HL-60 (cell line): ENCODE measurements around the gene ARHGAP32.

Source experiments
- DNase-seq, 2 experiments: peaks; one replicate each; pipeline ENCODE4 v3.0.0-alpha.2; 2010 to 2020; ENCODE audit warnings: low read depth in 1 of 2, low spot score in 1 of 2
- H3K27ac ChIP-seq: fragments of 250-450 bp; sonication (Bioruptor Pico); replicated peaks from 2 replicates; pipeline ENCODE4 v1.5.1; 2020; ENCODE audit warnings: mild to moderate bottlenecking, moderate library complexity
- H3K27me3 ChIP-seq: fragments of 250-450 bp; sonication (Bioruptor Pico); 2 replicates; pipeline ENCODE4 v1.5.1; 2021; ENCODE audit warnings: mild to moderate bottlenecking, moderate library complexity; ENCODE audit not compliant: insufficient read depth, poor library complexity, severe bottlenecking
- H3K4me3 ChIP-seq: replicated peaks from 2 replicates; pipeline ENCODE4 v1.5.1; 2011; ENCODE audit warnings: mild to moderate bottlenecking, control low read depth, low read length; ENCODE audit not compliant: insufficient read depth
- CTCF ChIP-seq: IDR thresholded peaks from one replicate; pipeline ENCODE4 v1.5.1; 2011; ENCODE audit warnings: low read length, control low read depth, inconsistent platforms; ENCODE audit not compliant: insufficient read depth
- GABPA ChIP-seq: IDR thresholded peaks from 2 replicates; pipeline ENCODE4 v1.6.1; 2012; ENCODE audit warnings: low read depth
- POLR2AphosphoS5 ChIP-seq: IDR thresholded peaks from 2 replicates; pipeline ENCODE4 v1.6.1; 2012; ENCODE audit warnings: low read depth
- REST ChIP-seq: IDR thresholded peaks from 2 replicates; pipeline ENCODE4 v1.6.1; 2012; ENCODE audit warnings: low read depth; ENCODE audit not compliant: insufficient replicate concordance
- SPI1 ChIP-seq: IDR thresholded peaks from 2 replicates; pipeline ENCODE4 v1.6.1; 2012; ENCODE audit warnings: low read depth, mild to moderate bottlenecking, borderline replicate concordance

ARHGAP32 gene

GRCh38 chr11:128917144-128917724, 274.9 kb downstream of the ARHGAP32 start:
- H3K4me3 ChIP-seq = no peak overlapping the region
- no peak overlapping the region for H3K27ac ChIP-seq
- no peak for DNase-seq
- no peaks in the 10 kb centered on the region for H3K27me3 ChIP-seq
- no peak for TF ChIP-seq POLR2AphosphoS5
- TF ChIP-seq REST = no peak
- TF ChIP-seq CTCF = no peak
- TF ChIP-seq SPI1 = no peak
- TF ChIP-seq GABPA = no peak

GRCh38 chr11:128916681-128917080, 275.4 kb downstream of the ARHGAP32 start:
- Histone ChIP-seq H3K4me3 (no peak overlapping the region), H3K27me3 (no peaks in the 10 kb centered on the region), H3K27ac (no peak overlapping the region)
- DNase-seq = no peak
- TF ChIP-seq GABPA (no peak), REST (no peak), CTCF (no peak), POLR2AphosphoS5 (no peak), SPI1 (no peak)

- no peak for DNase-seq
- no peaks in the 10 kb centered on the region for H3K27me3 ChIP-seq
- TF ChIP-seq SPI1 (no peak), REST (no peak), CTCF (no peak), POLR2AphosphoS5 (no peak)
- H3K4me3 ChIP-seq = no peak overlapping the region
- no peak overlapping the region for H3K27ac ChIP-seq
These were observed 276.0 kb downstream of the ARHGAP32 start for GRCh38 chr11:128916037-128916572.
